GM10266 (cell line): ENCODE results near the gene FES.
"Not testable (repeated sequence)": the region's sequence is repeated elsewhere in the genome, so short reads cannot be mapped to it uniquely, and the experiment has no call there.

Experiments
- DNase-seq: peaks from one replicate; pipeline ENCODE4 v3.0.0; 2012; ENCODE audit errors: extremely low spot score
- CTCF ChIP-seq: IDR thresholded peaks from 2 replicates; pipeline ENCODE4 v1.5.1; 2012; ENCODE audit warnings: mild to moderate bottlenecking, low read depth; ENCODE audit not compliant: control insufficient read depth, insufficient read depth; ENCODE audit errors: missing control alignments

The FES gene

GRCh38 chr15:90871139-90871715, 13.1 kb upstream of the FES start:
- no peak for TF ChIP-seq CTCF
- peak; percentile 66 for DNase-seq

- no peak for TF ChIP-seq CTCF
- peak; percentile 59 for DNase-seq
Measured at GRCh38 chr15:90871716-90872485, 12.4 kb upstream of the FES start.

GRCh38 chr15:90872486-90873184, 11.7 kb upstream of the FES start:
- peak; percentile 73 for DNase-seq
- TF ChIP-seq CTCF: no peak

GRCh38 chr15:90873488-90873997, 10.8 kb upstream of the FES start:
- DNase-seq: no peak
- no peak for TF ChIP-seq CTCF

GRCh38 chr15:90873998-90874605, 10.2 kb upstream of the FES start:
- no peak for TF ChIP-seq CTCF
- no peak for DNase-seq

GRCh38 chr15:90874986-90875385, 9.3 kb upstream of the FES start:
- DNase-seq: not testable (repeated sequence)

- DNase-seq: no peak
- TF ChIP-seq CTCF: no peak
Measured at GRCh38 chr15:90875549-90875981, 8.7 kb upstream of the FES start.
